Measurements from ENCODE around the gene MTUS2.

Gene MTUS2

GRCh38 chr13:28820099-28821051, at the start of gene MTUS2:
MTUS2 (plus strand) TSS chr13:28820339.
- no peak for DNase-seq

GRCh38 chr13:28778308-28779215, 41.6 kb upstream of the MTUS2 start:
- no peak for DNase-seq

- DNase-seq, result peak; percentile 65
Observed at GRCh38 chr13:28792992-28793391, 27.1 kb upstream of the MTUS2 start.

GRCh38 chr13:28794396-28794795, 25.7 kb upstream of the MTUS2 start:
- no peak for DNase-seq

- DNase-seq, result no peak
Observed at GRCh38 chr13:28796938-28797257, 23.2 kb upstream of the MTUS2 start.

GRCh38 chr13:28805193-28805819, 14.8 kb upstream of the MTUS2 start:
- DNase-seq, result peak; percentile 2

GRCh38 chr13:28817204-28817603, 2.9 kb upstream of the MTUS2 start:
- DNase-seq, result no peak

GRCh38 chr13:28819046-28819730, 951 bp upstream of the MTUS2 start:
- DNase-seq, result peak; percentile 15

GRCh38 chr13:28819735-28820098, 422 bp upstream of the MTUS2 start:
- DNase-seq, result peak; percentile 44

- DNase-seq, result no peak
Observed at GRCh38 chr13:28822151-28822550, 2.0 kb downstream of the MTUS2 start.

GRCh38 chr13:28822801-28823200, 2.7 kb downstream of the MTUS2 start:
- no peak for DNase-seq

GRCh38 chr13:28825379-28825778, 5.2 kb downstream of the MTUS2 start:
- DNase-seq, result no peak

- DNase-seq, result no peak
Observed at GRCh38 chr13:28826368-28826767, 6.2 kb downstream of the MTUS2 start.

- DNase-seq, result no peak
Observed at GRCh38 chr13:28830580-28830979, 10.4 kb downstream of the MTUS2 start.

- DNase-seq, result no peak
Observed at GRCh38 chr13:28831117-28831516, 11.0 kb downstream of the MTUS2 start.

GRCh38 chr13:28837111-28837510, 17.0 kb downstream of the MTUS2 start:
- no peak for DNase-seq

- DNase-seq, result no peak
Observed at GRCh38 chr13:28843639-28844038, 23.5 kb downstream of the MTUS2 start.

- no peak for DNase-seq
Observed at GRCh38 chr13:28849441-28849840, 29.3 kb downstream of the MTUS2 start.

- DNase-seq, result no peak
Observed at GRCh38 chr13:28850226-28850625, 30.1 kb downstream of the MTUS2 start.

- DNase-seq, result no peak
Observed at GRCh38 chr13:28851422-28851821, 31.3 kb downstream of the MTUS2 start.

- DNase-seq, result no peak
Observed at GRCh38 chr13:28854657-28855056, 34.5 kb downstream of the MTUS2 start.

- no peak for DNase-seq
Observed at GRCh38 chr13:28856287-28856686, 36.1 kb downstream of the MTUS2 start.

GRCh38 chr13:28859069-28859468, 38.9 kb downstream of the MTUS2 start:
- no peak for DNase-seq
